Subcutaneous adipose tissue (tissue), 4 donors: ENCODE results near the gene PALD1. TPM values are rescaled to one million over a fixed set of nuclear protein-coding genes. Genes with fewer than 3 reads are reported as not detected.

Experiments used
- CTCF ChIP-seq: fragments of 450-650 bp; IDR thresholded peaks from one replicate; pipeline ENCODE4 v1.5.1; 2016; ENCODE audit warnings: low read depth, mild to moderate bottlenecking, control low read depth, antibody characterized with exemption, moderate library complexity
- total RNA-seq, 4 donors: library from RNA; depleted of rRNA; stranded (reverse); fragments of >200 nt; gene quantifications; one replicate each; pipeline ENCODE4 v1.1.0, GENCODE V29; 2016

The PALD1 gene
- total RNA-seq, 4 donors from 2014 or later = 1.0 to 4.5 (median 2.9) TPM

DNA sequence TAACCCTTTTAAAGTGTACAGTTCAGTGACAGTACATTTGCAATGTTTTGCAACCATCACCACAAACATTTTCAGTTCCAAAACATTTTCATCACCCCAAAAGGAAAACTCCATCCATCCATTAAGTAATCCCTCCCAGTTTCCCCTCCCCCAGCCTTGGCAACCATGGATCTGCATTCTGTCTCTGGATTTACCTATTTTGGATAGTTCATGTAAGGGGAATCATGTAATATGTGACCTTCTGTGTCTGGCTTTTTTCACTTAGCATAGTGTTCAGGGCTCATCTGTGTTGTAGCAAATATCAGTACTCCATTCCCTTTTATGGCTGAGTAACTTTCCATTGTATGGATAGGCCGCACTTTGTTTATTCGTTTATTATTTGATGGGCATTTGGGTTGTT lies 13.0 kb downstream of the PALD1 start:
- TF ChIP-seq CTCF = no peak

- no peak for TF ChIP-seq CTCF
Observed at GRCh38 chr10:70492786-70493659, 14.5 kb downstream of the PALD1 start.

DNA sequence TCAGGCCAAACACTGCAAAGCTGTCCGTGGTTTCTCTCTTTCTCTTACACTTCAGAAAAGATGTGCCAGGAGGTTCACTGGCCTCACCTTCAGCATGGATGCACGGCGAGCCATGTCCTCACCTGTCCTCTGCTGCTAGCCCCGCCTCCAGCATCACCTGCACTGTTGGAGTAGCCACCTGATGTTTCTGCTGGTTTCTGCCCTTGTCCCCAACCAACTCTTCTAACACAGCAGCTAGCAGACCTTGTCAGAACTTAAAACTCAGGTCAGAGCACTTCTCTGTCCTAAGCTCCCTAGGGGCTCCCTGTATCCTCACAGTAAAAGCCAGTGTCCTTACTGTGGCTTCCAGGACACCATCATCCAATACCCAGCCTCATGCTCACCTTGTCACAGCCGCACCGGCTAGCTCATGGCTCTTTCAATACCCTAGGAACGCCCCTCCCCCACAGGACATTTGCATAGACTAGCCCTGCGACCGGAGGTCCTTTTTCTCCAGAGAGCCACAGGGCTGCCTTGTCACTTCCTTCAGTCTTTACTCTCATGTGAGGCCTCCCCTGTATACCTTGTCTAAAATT lies 15.2 kb downstream of the PALD1 start:
- no peak for TF ChIP-seq CTCF

DNA sequence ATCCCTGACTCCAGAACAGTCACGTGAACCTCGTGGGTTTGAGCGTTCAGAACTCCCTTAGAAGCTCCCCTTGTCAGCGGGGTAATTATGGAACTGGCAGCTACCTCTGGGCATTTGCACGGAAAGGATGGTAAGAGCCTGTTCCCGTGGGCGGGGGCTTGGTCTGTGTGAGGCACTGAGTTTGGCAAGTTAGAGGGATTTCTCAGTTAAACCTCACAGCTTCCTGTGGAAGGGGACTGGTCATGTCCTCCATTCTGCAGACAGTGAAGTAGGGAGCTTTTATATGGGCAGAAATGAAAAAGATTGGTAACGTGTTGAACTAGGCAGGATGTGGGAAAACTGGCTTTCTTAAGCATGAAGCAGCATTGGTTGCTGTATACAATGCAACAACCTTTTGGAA lies 16.0 kb downstream of the PALD1 start:
- no peak for TF ChIP-seq CTCF

DNA sequence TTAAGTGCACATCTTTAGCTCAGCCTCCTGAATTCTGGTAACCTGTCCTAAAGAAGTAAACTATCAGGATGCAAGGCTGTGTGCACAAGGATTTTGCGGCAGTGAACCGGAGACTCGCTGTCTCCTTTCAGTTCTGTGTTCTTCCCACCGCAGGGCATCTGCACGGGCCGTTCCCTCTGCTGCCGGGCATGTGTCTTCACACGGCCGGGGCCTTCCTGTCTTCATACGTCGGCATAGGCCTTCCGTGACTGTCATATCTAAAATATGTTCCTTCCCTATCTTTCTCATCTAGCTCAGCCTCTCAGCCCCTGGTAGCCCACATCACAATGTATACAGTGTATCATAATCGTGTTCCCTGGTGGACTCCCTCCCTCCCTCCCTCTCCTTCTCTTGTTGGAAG lies 16.4 kb downstream of the PALD1 start:
- TF ChIP-seq CTCF = no peak

DNA sequence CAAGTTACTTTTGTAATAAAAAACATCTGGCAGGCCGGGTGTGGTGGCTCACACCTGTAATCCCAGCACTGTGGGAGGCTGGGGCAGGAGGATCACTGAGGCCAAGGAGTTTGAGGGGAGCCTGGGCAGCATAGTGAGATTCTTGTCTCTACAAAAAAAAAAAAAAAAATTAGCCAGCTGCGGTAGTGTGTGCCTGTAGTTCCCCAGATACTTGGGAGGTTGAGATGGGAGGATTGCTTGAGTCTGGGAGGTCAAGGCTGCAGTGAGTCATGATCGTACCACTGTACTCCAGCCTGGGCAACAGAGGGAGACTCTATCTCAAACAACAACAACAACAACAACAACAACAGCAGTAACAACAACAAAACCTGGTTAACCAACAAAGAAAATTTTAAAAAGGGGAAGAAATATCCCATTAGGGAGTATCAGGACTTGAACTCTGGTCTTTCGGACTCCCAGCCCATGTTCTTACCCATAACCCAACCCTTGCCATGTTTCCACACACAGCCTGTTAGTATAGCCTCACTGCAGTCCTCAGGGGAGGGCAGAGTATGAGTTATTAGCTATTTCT lies 17.2 kb downstream of the PALD1 start:
- no peak for TF ChIP-seq CTCF
